ENCODE results near the gene COMMD7.
"Not testable (repeated sequence)": the region's sequence is repeated elsewhere in the genome, so short reads cannot be mapped to it uniquely, and the experiment has no call there.

The COMMD7 gene

DNA sequence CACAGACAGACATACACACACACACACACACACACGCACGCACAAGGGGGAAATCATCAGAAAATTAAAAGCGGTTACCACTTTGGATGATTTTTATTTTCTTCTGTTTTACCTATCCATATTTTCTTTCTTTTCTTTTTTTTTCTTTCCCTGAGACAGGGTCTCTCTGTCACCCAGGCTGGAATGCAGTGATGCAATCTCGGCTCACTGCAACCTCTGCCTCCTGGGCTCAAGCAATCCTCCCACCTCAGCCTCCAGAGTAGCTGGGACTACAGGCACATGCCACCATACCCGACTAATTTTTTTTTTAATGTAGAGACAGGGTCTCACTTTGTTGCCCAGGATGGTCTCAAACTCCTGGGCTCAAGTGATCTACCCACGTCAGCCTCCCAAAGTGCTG, 14.8 kb downstream of the COMMD7 start:
- DNase-seq (ENCODE audit: low read depth): not testable (repeated sequence)

GRCh38 chr20:32727683-32728082, 15.6 kb downstream of the COMMD7 start:
- DNase-seq (ENCODE audit: low read depth): no peak

DNA sequence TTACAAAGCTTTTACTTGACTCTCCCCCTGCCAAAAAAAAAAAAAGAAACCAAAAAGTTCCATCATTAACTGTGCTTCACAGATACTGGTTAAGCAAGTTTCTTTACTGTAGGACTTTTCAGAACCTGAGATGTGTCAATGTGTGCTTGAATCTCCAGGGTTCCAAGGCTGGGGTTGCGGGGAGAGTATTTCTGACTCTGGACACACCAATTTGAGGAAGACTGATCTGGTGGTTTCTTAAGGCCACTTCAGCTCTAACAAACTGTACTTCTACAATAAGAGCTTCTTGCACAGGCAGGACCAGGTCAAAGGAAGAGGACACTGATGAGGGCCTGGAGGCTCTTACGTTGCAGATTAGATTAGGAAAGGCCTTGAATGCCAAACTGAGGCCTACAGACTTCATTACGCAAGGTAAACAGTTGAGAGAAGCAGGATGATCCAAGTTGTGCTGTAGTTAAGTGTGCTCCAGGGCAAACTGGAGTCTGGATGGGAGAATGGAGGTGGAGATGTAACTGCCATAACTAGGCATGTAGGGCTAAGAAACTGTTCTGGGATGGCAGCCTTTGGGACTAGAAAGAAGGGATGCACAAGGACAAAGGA, 24.4 kb downstream of the COMMD7 start:
- DNase-seq (ENCODE audit: low read depth): no peak

GRCh38 chr20:32711346-32711745, 31.9 kb downstream of the COMMD7 start:
- DNase-seq (ENCODE audit: low read depth): no peak

DNA sequence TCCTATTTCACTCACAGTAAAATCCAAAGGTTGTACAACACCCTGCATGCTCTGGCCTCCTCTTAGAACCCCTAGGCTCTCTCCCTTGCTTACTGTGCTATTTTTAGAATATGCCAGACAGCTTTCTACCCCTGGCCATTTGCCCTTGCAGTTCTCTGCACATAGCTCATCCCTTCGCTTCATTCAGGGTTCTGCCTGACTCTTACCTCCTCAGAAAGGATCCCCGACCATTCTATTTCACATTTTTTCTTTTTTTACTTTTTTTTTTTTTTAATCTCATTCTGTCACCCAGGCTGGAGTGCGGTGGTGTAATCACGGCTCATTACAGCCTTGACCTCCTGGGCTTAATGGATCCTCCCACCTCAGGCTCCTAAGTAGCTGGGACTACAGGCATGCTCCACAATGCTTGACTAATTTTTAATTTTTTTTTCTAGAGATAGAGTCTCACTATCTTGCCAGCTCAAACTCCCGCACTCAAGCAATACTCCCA, 33.6 kb downstream of the COMMD7 start:
- no peak for DNase-seq (ENCODE audit: low read depth)

- DNase-seq (ENCODE audit: low read depth): not testable (repeated sequence)
Observed at GRCh38 chr20:32709029-32709631, 34.1 kb downstream of the COMMD7 start.

GRCh38 chr20:32707691-32708581, 35.3 kb downstream of the COMMD7 start:
- DNase-seq (ENCODE audit: low read depth): no peak

GRCh38 chr20:32706486-32706885, 36.8 kb downstream of the COMMD7 start:
- no peak for DNase-seq (ENCODE audit: low read depth)

DNA sequence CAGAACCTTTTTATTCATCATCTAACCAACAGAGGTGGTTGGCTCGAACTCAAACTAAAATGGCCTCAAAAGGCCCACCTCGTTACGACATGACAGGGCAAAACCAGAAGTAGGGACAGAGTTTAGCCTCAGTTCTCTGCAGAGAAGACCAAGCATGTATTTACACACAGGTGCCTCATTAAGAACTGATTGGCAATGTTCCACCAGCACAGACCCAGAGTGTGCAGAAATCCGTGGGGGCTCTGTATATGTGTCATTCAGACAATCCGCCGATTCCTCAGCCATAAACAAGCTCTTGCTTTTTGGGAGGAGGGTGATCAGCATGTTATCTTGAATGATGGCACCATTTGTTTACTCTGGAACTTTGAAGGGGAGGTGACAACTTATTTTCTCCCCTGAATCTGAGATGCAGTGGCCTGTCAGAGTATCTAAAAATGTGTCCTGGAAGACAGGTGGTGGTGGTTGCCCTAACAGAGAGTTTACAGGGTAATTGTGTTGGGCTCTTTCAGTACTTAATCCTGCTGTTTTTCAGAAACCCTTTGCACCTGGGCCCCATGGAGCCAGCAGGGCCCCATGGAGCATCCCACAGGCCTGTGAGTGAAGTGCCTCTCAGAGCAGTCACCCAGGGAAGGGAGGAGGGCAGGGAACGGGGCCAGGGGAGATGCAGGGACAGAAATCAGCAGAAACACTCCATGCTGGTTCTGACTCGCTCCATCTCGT, 40.4 kb downstream of the COMMD7 start:
- no peak for DNase-seq (ENCODE audit: low read depth)

DNA sequence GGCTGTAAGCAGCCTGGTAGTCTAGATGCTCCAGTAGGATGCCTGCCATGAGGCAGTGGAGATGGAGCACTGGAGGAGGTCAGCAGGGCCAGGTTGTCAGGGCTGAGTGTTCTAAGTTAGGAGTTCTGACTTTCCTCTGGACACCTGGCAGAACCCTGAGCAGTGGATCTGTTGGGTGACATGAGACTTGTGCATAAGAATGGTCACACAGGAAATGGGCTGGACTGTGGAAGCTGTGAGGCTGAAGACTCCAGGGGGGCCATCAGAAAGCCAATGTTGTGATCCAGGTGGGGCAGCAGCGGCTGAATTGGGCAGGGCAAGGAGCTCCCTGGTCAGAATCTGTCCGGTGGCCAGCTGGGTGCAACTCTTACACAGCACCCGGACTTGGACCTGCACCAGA, 45.7 kb downstream of the COMMD7 start:
- no peak for DNase-seq (ENCODE audit: low read depth)

- DNase-seq (ENCODE audit: low read depth): no peak
Observed at GRCh38 chr20:32695089-32695488, 48.2 kb downstream of the COMMD7 start.

- DNase-seq (ENCODE audit: low read depth): not testable (repeated sequence)
Observed at GRCh38 chr20:32688966-32689365, 54.3 kb downstream of the COMMD7 start.

- DNase-seq (ENCODE audit: low read depth): no peak
Observed at GRCh38 chr20:32687180-32687532, 56.1 kb downstream of the COMMD7 start.

DNA sequence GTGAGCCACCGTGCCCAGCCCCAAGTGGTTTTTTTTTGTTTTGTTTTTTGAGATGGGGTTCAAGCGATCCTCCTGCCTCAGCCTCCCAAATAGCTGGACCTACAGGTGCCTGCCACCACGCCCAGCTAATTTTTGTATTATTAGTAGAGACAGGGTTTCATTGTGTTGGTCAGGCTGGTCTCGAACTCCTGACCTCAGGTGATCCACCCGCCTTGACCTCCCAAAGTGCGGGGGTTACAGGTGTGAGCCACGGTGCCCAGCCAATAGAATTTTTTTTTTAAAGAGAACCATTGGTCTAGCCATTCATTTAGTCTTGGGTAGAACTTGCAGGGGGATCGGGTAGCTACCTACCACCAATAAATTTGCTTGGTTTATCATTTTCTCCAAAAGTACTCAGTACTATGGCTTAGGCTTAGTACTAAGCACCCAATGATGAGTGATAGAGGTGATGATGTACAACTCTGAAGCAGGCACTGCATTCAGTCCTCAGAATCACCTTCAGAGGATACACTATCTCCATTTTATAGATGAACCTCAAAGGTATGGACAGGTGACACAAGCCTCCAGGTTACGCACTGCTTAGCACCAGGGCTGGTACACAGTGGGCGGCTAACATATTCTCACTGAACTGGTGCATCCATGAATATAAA, 56.6 kb downstream of the COMMD7 start:
- DNase-seq (ENCODE audit: low read depth): no peak

DNA sequence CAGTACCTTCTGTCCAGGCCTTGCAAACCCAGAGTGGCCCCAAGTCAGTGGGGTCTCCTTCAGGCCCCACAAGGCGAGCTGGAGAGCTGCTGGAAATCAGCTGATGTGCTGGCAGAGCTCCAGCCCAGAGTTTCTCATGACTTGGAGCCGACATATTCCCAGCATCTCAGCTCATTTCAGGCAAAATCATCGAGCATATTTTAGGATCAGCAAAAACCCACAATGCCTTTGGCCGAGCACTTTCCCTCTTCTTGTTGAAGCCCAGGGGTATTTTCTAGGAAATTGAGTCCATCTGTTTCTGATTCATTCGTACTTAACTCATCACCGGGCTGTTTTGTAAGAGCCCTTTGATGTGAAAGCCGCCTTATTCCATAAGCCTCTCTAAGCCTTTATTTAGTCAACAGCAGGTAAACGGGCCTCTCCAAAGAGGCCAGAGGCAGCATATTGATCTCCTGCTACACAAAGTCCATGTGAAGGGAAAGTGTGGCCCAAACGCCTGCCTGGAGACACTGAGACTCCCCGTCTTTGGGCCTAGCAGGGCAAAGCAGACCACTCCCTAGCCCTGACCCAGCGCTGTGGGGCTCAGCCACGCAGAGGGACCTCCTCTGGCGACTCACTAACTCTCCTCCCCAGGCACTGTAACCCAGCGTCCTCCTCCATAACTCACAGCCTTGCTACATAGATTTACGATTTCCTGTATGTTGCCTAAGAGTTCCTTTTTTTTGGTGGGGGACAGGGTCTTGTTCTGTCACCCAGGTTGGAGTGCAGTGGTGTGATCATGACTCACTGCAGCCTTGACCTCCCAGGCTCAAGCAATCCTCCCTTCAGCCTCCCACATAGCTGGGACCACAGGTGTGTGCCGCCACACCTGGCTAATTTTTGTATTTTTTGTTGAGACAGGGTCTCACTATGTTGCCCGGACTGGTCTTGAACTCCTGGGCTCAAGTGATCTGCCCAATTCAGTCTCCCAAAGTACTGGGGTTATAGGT, 57.4 kb downstream of the COMMD7 start:
- no peak for DNase-seq (ENCODE audit: low read depth)

DNA sequence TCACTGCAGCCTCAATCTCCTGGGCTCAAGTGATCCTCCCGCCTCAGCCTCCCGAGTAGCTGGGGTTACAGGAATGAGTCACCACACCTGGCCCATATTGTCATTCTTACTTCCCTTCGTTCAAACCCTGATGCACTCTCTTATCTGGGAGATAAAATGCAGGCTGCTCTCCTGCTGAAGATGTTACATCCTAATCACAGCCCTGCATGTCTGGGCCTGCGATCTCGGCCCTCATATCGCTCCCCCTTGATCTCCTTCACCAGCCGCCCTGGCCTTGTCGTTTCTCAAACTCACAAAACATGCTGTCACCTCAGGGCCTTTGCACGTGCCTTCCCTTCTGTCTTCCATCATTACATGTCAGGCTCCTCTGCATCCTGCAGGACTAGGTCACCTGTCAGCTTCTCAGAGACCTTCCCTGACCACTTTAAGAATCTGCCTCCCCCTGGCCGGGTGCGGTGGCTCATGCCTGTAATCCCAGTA, 60.7 kb downstream of the COMMD7 start:
- DNase-seq (ENCODE audit: low read depth): no peak

DNA sequence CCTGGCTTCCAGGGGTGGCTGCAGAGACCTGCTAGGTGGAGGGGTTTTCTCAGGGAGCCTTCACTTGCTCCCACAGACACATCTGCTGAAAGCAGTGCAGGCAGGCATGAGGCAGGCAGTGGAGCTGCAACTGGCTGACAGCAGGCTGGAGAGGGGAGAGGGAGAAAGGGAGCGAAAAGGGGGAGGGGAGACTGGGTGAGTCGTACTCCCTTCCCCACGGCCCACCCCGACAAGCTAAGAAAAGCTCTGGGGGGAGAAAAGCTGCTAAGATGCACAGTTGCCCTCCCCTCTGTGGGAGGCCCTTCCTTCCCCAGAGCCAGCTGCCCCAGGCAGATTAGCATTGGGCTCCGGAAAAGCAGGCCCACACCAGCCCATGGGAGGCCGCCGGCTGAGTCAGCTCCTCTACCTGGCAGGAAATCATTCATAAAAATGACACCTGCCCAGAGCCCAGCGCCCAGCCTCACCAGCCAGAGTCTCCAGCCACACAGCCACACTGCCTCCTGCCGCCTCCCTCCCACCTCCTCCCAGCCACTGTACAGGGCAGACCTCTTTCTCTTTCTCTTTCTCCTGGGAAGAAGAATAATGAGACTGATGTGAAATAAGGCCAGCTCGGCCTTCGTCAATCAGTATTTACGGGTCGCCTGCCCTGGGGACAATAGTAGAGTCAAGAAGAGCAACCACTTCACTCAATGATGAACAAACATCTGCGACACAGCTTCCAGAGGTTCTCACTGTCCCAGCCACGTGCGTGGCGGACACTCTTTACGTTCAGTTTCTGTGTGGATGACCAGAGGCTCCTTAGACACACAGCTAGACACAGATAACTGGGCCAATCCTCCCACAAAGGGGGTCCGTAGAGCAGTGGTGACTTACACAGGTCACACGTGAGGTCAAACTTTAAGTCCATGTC, 61.8 kb downstream of the COMMD7 start:
- DNase-seq (ENCODE audit: low read depth): no peak

DNA sequence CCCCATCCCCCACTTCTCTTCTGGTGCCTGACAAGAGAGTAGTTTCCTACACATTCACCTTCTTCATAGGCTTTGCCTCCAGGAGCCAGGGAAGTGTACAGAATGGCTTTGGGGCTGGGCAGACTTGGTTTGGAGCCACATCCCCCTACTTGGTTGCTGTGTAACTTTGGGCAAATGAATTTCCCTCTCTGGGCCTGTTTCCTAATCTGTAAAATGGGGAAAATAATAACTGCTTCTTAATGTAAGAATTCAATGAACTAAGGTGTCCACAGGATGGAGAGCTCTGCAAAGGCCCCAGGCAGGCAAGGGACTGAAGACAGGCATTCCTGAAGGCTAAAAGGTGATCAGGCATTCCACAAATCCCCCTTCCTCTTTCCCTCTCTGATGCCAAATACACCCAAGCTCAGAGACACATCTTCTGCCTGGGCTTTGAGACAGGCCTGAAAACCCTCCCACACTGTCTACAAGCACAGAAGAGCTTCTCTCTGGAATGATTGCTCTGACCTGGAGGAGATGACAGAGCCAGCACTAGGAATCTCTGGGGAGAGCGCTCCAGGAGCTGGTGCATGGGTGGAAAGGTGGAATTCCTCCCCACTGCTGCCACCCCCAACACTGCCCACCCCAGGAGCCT, 62.6 kb downstream of the COMMD7 start:
- no peak for DNase-seq (ENCODE audit: low read depth)

GRCh38 chr20:32678948-32679347, 64.3 kb downstream of the COMMD7 start:
- DNase-seq (ENCODE audit: low read depth): no peak

Measured in activated T-cell treated with anti-CD3 and anti-CD28 coated beads for 24 hours (primary cell).